K562 (cell line): ENCODE measurements around the gene FLOT2. TPM values are rescaled to one million over a fixed set of nuclear protein-coding genes. Genes with fewer than 3 reads are reported as not detected.

ENCODE experiments used
- ATAC-seq: fragments of 200-7000 bp; cut with Tn5 transposase; 3 replicates; pipeline ENCODE4 v1.9.1; 2020; ENCODE audit warnings: moderate library complexity
- BruUV-seq: library from RNA; stranded (reverse); fragments of 400-500 nt; replicated peaks from 2 replicates; lab custom pipeline; 2021; lab: Mats Ljungman, UMichigan
- CTCF ChIA-PET: fragments of 300-600 bp; formaldehyde crosslinking; extraction: SDS; loops from one replicate; lab custom pipeline; 2021; ENCODE audit warnings: low intra/inter-chr PET ratio; lab: Yijun Ruan, JAX
- POLR2A ChIA-PET: fragments of 300-600, 350-650 bp; sonication (Branson Sonifier 250); formaldehyde crosslinking; extraction: SDS; loops from one replicate; lab custom pipeline; 2021; ENCODE audit warnings: antibody characterized with exemption, inconsistent platforms; lab: Yijun Ruan, JAX
- DNase-seq, 4 experiments: peaks; one replicate each; pipeline versions ENCODE4 v3.0.0 to v3.0.0-alpha.2; 2011 to 2018; ENCODE audit warnings: low spot score in 3 of 4, mixed read lengths in 3 of 4; ENCODE audit errors: extremely low read depth in 1 of 4
- FAIRE-seq: peaks from 2 replicates; lab custom pipeline; 2011; peaks lifted over from hg19 to GRCh38; lab: Jason Lieb, UNC
- H2AFZ ChIP-seq: 2 replicates; pipeline ENCODE4 v1.6.0; 2011; ENCODE audit warnings: low read depth, low read length, control low read depth, inconsistent platforms
- H3K27ac ChIP-seq: fragments of 200-600 bp; 3 replicates; pipeline ENCODE4 v1.8.0; 2011; ENCODE audit warnings: low read depth, mild to moderate bottlenecking, control low read depth, inconsistent platforms, low read length, moderate library complexity, mixed read lengths; ENCODE audit errors: extremely low read depth
- H3K27me3 ChIP-seq, 2 experiments: fragments of 300-600 bp in 1 of 2; 2 replicates in 1 of 2; 3 replicates in 1 of 2; pipeline versions ENCODE4 v1.6.0 to v1.8.0; 2011; ENCODE audit warnings: inconsistent platforms in 2 of 2, low read length in 2 of 2, mild to moderate bottlenecking in 1 of 2, mixed read lengths in 1 of 2, moderate library complexity in 1 of 2; ENCODE audit not compliant: control insufficient read depth in 2 of 2, insufficient read depth in 2 of 2
- H3K36me3 ChIP-seq: fragments of 300-600 bp; 3 replicates; pipeline ENCODE4 v1.8.0; 2011; ENCODE audit warnings: mild to moderate bottlenecking, low read length, inconsistent platforms; ENCODE audit not compliant: control insufficient read depth, insufficient read depth
- H3K4me1 ChIP-seq, 2 experiments: fragments of 200-600 bp in 1 of 2; replicated peaks in 1 of 2; 2 replicates in 1 of 2; 3 replicates in 1 of 2; pipeline versions ENCODE4 v1.5.1 to v1.8.0; 2011; ENCODE audit warnings: inconsistent platforms in 2 of 2, low read length in 2 of 2, mild to moderate bottlenecking in 1 of 2, mixed read lengths in 1 of 2, moderate library complexity in 1 of 2; ENCODE audit not compliant: control insufficient read depth in 2 of 2, insufficient read depth in 2 of 2
- H3K4me2 ChIP-seq: 2 replicates; pipeline ENCODE4 v1.6.1; 2011; ENCODE audit warnings: low read length, control low read depth, inconsistent platforms, mixed read lengths; ENCODE audit not compliant: insufficient read depth
- H3K4me3 ChIP-seq: fragments of 200-600 bp; sonication (generic), shearing (Covaris generic); 2 replicates; pipeline ENCODE4 v1.5.1; 2016; ENCODE audit warnings: control low read depth, inconsistent platforms
- H3K79me2 ChIP-seq: fragments of 200-600 bp; 3 replicates; pipeline ENCODE4 v1.8.0; 2011; ENCODE audit warnings: low read length, inconsistent platforms; ENCODE audit not compliant: control insufficient read depth, insufficient read depth
- H3K9ac ChIP-seq, 2 experiments: 2 replicates each; pipeline versions ENCODE4 v1.6.0 to v1.6.1; 2011; ENCODE audit warnings: low read depth in 2 of 2, low read length in 2 of 2, control low read depth in 1 of 2, inconsistent platforms in 1 of 2, mild to moderate bottlenecking in 1 of 2, mixed read lengths in 1 of 2; ENCODE audit not compliant: insufficient read depth in 1 of 2
- H3K9me1 ChIP-seq: one replicate; pipeline ENCODE4 v1.6.0; 2011; ENCODE audit warnings: inconsistent platforms, mild to moderate bottlenecking, low read length, moderate library complexity; ENCODE audit not compliant: control insufficient read depth, insufficient read depth
- H3K9me3 ChIP-seq: replicated peaks from 2 replicates; pipeline ENCODE4 v1.5.1; 2011; ENCODE audit warnings: low read depth, low read length, inconsistent platforms; ENCODE audit not compliant: control insufficient read depth, insufficient read depth
- H4K20me1 ChIP-seq: replicated peaks from 2 replicates; pipeline ENCODE4 v1.6.1; 2011; ENCODE audit warnings: low read length, inconsistent platforms, mixed read lengths; ENCODE audit not compliant: control insufficient read depth, insufficient read depth
- POLR2G ChIP-seq: fragments of 200-400 bp; formaldehyde crosslinking; IDR thresholded peaks from 2 replicates; pipeline ENCODE4 v1.6.1; 2017; ENCODE audit warnings: low read depth, mild to moderate bottlenecking, antibody characterized with exemption, low read length, moderate library complexity
- RBFOX2 ChIP-seq: fragments of 200-400 bp; formaldehyde crosslinking; IDR thresholded peaks from 2 replicates; pipeline ENCODE4 v1.6.1; 2017; ENCODE audit warnings: low read depth, mild to moderate bottlenecking, low read length, moderate library complexity
- SMARCC2 ChIP-seq: fragments of 450-650 bp; IDR thresholded peaks from 2 replicates; pipeline ENCODE4 v1.6.1; 2017; ENCODE audit warnings: antibody characterized with exemption, moderate library complexity, mild to moderate bottlenecking, low read depth
- ZNF639 ChIP-seq, 2 experiments: fragments of 200-800 bp in 1 of 2; sonication (Bioruptor generic) in 1 of 2; sonication (generic) in 1 of 2; formaldehyde crosslinking in 1 of 2; IDR thresholded peaks in 1 of 2; conservative IDR thresholded peaks in 1 of 2; 2 replicates each; pipeline versions ENCODE4 v1.5.0 to v1.6.1; 2016 to 2020; ENCODE audit warnings: missing compliant biosample characterization in 1 of 2, missing genetic modification characterization in 1 of 2, missing genetic modification reagents in 1 of 2
- WGBS: fragments of 100-300 bp; shearing (Covaris generic); methylation state at CpG from one replicate; pipeline ENCODE4 v1.1.6; 2016; ENCODE audit warnings: low coverage, mixed read lengths; ENCODE audit not compliant: insufficient coverage; ENCODE audit errors: missing lambda C conversion rate; 5-methylcytosine and 5-hydroxymethylcytosine counted together
- in situ Hi-C: fragments of 300-500 bp; cut with MboI; formaldehyde crosslinking; loops from 4 replicates; pipeline ENCODE4 v1.15.0; 2018; ENCODE audit warnings: inconsistent platforms, mixed read lengths
- intact Hi-C: fragments of 100-400 bp; cut with micrococcal nuclease; formaldehyde crosslinking; loops from 2 replicates; pipeline ENCODE4 v1.14.2; 2022
- polyA plus RNA-seq, 8 experiments: library from polyadenylated mRNA; depleted of rRNA in 4 of 8; stranded (reverse) in 5 of 8; unstranded in 3 of 8; fragments of >200 nt; fragmentation: Nextera tagmentation in 2 of 8; fragmentation: Illumina TruSeq in 1 of 8; extraction: Ambion mirVana in 2 of 8; extraction: Trizol in 1 of 8; gene quantifications; 2 replicates each; pipeline versions ENCODE4 v1.2.1 to v1.2.3, GENCODE V29; 2011 to 2014; ENCODE audit warnings: inconsistent platforms in 1 of 8, missing spikeins in 1 of 8
- total RNA-seq, 7 experiments: library from RNA; depleted of rRNA in 6 of 7; stranded (reverse); fragments of >200 nt in 6 of 7; fragmentation: Illumina TruSeq in 2 of 7; extraction: Trizol in 2 of 7; gene quantifications; 2 replicates each; pipeline versions ENCODE4 v1.2.1 to v1.2.3, GENCODE V29; 2011 to 2021; ENCODE audit warnings: low replicate concordance in 1 of 7

Gene FLOT2
- total and polyA plus RNA-seq, 9 of the 15 experiments (the other 6 are each of a cell fraction or from before 2014, with no cell fraction given) = 17.5 to 138 (median 41.7) TPM

- DNase-seq = no peak
- peak overlapping the region in 1 of 2 experiments; percentile 2; a peak in 2 of 4 replicates for H3K9ac ChIP-seq
- POLR2A ChIA-PET = interaction anchor here (0.6 to 0.9 kb wide), 2 partner anchors 9 to 14 kb away, joined by 4 to 5 read pairs; partner anchors contain the start of gene FLOT2
These were observed 9.6 kb downstream of the FLOT2 start for GRCh38 chr17:28887871-28888471.

More at GRCh38 chr17:28887871-28888471, 9.6 kb downstream of the FLOT2 start:
- Histone ChIP-seq H3K4me2 (no peak overlapping the region), H3K27me3 (no peaks in the 10 kb centered on the region), H4K20me1 (no peaks in the 10 kb centered on the region; the same call in 1 of the 2 replicates), H3K4me3 (no peak overlapping the region), H3K36me3 (peaks cover 40% of the 10 kb centered on the region; the same call in 2 of the 3 replicates), H3K9me1 (no peaks in the 10 kb centered on the region), H3K79me2 (peaks cover 3% of the 10 kb centered on the region; the same call in 1 of the 3 replicates), H2AFZ (no peak overlapping the region), H3K9me3 (no peaks in the 10 kb centered on the region), H3K27ac (no peak overlapping the region), H3K4me1 (peaks cover 0 to 30% of the 10 kb centered on the region in 2 experiments; a peak in 3 of 5 replicates)
- intact Hi-C loops = no loop called here
- no peak for ATAC-seq
- in situ Hi-C loops = no loop called here
- 78% methylated on average over 12 of the region's 12 CpGs for WGBS
- BruUV-seq = no TSS peak
- TF ChIP-seq POLR2G (0 out of 2 replicates have a peak, but pooled peaks have one; percentile 37), RBFOX2 (peak; percentile 17; the same call in 1 of the 2 replicates), SMARCC2 (no peak), ZNF639 (CRISPR knock-in tag; conservative IDR thresholded peaks at IDR 0.05 in 1 of 2, IDR thresholded peaks at IDR 0.05 in 1 of 2) (no peak)
- peak; percentile 52 for FAIRE-seq
- CTCF ChIA-PET = no interaction called here
